ENCODE measurements around the gene NRN1. TPM values are rescaled to one million over a fixed set of nuclear protein-coding genes. Genes with fewer than 3 reads are reported as not detected.
A peak's percentile ranks its signal among the peaks of the same experiment; 100 is the strongest.
"Not testable (repeated sequence)": the region's sequence is repeated elsewhere in the genome, so short reads cannot be mapped to it uniquely, and the experiment has no call there.

The NRN1 gene, protein sequence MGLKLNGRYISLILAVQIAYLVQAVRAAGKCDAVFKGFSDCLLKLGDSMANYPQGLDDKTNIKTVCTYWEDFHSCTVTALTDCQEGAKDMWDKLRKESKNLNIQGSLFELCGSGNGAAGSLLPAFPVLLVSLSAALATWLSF
- total RNA-seq (ENCODE audit: insufficient read depth, low replicate concordance) = 3.6 TPM

- DNase-seq (ENCODE audit: low spot score) = no peak
Observed at GRCh38 chr6:6006428-6007365, at the start of gene NRN1. Gene NRN1 (minus strand): TSS chr6:6006925. CDS start chr6:6006749, 176 bp downstream.

GRCh38 chr6:6052216-6052615 is 45.5 kb upstream of the NRN1 start:
- no peak for DNase-seq (ENCODE audit: low spot score)

DNA sequence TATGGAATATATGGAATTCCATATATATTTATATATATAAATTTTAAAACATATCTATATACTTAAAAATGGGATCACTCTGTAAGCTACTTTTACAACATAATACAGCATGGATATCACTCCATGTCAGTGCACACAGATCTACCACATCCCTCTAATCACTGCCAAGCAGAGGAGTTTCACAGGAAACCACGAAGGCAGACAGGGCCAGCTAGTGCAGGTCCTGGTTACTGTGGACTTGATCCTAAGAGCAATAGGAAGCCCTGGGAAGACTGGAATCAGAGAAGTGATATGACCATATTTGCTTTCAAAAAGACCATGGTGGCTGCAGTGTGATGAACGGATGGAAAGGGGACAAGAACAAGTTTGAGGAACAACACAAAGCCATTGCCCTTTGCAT is 40.0 kb upstream of the NRN1 start:
- DNase-seq (ENCODE audit: low spot score) = no peak

DNA sequence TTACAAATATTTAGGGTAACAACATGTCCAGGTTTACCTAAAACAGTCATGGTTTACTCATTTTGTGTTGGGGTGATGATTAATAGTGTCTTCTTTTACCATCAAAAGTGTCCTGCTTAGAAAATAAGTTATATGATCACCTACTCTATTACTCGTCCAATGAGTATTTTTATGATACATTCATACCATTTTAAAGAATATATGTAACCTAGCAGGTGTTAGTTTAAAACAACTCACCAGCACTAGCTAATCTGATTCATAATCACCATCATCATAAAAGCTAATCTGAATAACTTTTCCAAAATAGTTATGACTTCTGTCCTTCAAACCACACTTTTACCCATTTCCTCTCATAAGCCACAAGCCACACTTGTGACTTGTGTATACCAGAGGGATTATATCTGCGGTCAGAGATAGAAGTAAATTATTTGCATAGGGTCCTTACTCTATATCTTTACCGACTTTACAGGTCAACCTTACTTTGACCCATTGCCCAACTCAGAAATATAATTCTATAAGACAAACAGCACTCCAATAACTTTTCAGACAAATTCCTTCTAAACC is 33.3 kb upstream of the NRN1 start:
- DNase-seq (ENCODE audit: low spot score) = no peak

GRCh38 chr6:6037179-6037578 is 30.5 kb upstream of the NRN1 start:
- DNase-seq (ENCODE audit: low spot score) = no peak

DNA sequence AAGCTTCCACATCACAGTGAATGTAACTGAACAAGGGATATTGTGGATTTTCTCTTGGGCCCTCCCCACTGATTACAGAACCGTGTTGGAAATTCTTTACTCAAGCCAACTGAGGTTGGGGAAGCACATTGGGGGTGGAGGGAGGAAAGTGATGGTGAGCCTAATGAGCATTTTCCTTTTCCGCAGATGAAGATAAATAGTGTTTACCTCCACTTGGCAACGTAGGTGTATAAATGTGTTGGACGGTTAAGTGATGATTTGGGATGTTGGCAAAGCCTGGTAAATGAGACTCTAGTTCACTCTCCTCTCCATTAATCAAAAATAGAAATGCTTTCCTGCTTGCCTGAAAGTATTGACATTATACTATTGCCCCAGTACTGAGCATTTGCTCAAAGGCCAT is 27.1 kb upstream of the NRN1 start:
- DNase-seq (ENCODE audit: low spot score) = no peak

GRCh38 chr6:6026513-6027205 is 19.9 kb upstream of the NRN1 start:
- peak; percentile 7 for DNase-seq (ENCODE audit: low spot score)

DNA sequence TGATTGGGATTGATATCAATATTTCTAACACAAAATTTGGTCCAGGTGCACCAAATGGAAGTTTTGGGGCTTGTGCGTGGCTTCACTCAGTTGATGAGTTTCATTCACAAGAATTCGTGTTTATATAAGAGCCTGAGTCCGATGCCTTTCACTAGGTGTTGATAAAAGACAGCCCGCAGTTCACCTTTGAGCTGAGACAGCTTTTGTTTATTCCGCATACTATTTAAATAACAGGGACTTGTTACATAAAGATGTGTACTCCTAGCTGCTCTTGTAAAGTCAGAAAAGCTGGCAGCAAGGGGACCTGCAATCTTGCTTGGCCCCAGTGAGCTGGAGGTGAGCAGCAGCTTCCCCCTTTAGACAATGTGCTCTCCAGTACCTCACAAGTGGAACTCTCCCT is 19.0 kb upstream of the NRN1 start:
- DNase-seq (ENCODE audit: low spot score) = no peak

DNA sequence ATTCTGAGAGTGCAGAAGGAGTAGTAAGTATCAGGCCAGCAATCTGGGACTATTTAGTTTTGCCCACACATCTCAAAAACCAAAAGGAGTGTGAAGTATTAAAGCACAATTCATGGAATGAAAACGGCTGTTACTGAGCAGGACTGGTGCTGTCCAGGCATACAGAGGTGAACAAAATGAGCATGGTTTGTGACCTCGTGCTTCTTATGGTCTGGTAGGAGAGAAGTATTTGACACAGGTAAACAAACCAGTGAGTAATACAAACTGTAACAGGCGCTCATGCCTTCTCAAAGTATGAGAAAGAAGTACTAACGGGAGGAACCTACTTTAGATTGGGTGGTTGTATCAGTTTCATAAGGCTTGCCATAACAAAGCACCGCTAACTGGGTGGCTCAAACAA is 17.5 kb upstream of the NRN1 start:
- DNase-seq (ENCODE audit: low spot score) = no peak

- not testable (repeated sequence) for DNase-seq (ENCODE audit: low spot score)
Observed at GRCh38 chr6:6022841-6023240, 16.1 kb upstream of the NRN1 start.

DNA sequence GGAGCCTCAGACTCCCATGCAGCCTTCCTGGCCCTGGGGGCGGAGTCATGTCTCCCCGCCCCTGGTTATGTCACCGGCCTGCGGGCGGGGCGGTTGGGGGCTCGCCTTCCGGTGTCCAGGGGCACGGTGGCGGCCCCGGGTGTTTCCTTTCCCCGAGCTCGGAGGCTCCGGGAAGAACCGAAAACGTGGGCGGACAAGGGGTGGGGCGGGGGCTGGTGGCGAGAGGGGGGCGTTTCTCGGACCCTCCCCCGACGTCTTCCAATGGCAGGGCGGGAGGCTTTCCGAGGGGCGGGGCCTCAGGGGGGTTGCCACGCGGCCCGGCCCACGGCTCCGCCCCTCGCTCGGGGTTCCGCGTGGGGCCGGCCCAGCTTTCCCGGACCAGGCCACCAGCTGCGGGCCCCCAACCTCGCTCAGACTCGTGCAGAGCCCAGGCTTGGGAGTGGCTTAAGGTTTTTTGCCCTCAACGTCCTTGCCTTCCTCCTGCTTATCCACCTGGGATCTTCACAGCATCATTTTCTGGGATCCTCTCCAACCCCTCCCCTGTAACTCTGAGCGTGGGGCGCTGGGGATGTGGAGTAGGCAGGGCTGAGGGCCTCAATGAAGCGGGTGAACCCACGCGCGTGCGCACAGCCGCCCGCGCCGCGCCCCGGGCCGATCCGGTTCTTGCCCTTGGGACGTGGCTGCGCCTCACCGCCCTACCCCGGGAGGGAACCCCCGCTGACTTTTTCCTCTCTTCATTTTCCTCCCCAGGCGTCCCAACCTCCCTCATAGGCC is 2.1 kb upstream of the NRN1 start:
- DNase-seq (ENCODE audit: low spot score) = peak; percentile 59

GRCh38 chr6:6008089-6008647 is 1.4 kb upstream of the NRN1 start:
- no peak for DNase-seq (ENCODE audit: low spot score)

DNA sequence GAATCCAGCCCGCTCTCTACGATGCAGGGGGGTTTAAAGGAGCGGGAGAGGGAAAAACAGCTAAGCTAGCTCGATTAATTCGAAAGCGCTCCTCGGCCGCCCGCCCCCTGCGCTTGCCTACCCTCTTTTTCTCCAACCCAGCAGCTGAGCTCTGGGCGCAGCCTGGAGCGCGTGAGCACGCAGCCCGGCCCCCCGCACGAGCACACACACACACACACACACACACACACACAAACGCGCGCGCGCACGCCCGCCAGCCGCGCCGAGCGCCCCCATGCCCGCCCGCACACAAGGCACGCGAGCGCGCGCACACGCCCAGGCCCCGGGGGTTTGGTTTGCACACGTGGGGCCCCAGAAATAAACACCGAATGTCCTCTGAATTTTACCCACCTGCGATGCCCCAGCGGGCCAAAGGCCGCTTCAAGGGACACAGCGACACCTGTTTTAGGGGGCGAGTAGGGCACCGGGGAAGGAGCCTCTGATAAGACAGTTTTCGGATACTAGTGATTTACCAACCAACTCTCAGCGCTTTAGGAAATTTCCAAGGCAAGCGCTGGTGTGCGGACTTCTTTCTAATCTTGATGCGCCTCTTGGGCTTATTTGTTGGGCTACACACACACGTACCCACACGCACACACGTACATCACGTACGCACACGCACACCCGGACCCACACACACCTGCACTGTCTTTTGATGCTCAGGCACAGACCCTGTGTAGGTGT is 802 bp upstream of the NRN1 start:
- no peak for DNase-seq (ENCODE audit: low spot score)

GRCh38 chr6:6006006-6006427 is 708 bp downstream of the NRN1 start:
- DNase-seq (ENCODE audit: low spot score) = no peak

GRCh38 chr6:6005051-6006005 is 1.4 kb downstream of the NRN1 start:
- DNase-seq (ENCODE audit: low spot score) = no peak

- DNase-seq (ENCODE audit: low spot score) = no peak
Observed at GRCh38 chr6:6004390-6004995, 2.2 kb downstream of the NRN1 start.

GRCh38 chr6:6003621-6004366 is 2.9 kb downstream of the NRN1 start:
- DNase-seq (ENCODE audit: low spot score) = no peak

All from umbilical cord (tissue), 2 donors.